Caco-2 (cell line): ENCODE data around the gene USE1. TPM values are rescaled to one million over a fixed set of nuclear protein-coding genes. Genes with fewer than 3 reads are reported as not detected.

Experiments used
- BruUV-seq: library from RNA; stranded (reverse); fragments of 400-500 nt; replicated peaks from 2 replicates; lab custom pipeline; 2021; lab: Mats Ljungman, UMichigan
- CTCF ChIA-PET: fragments of 300-600 bp; sonication (Branson Sonifier 250); formaldehyde crosslinking; loops from one replicate; lab custom pipeline; 2022; ENCODE audit warnings: antibody characterized with exemption; lab: Charles Lee
- POLR2A ChIA-PET: fragments of 300-600 bp; sonication (Branson Sonifier 250); formaldehyde crosslinking; loops from one replicate; lab custom pipeline; 2022; ENCODE audit warnings: antibody characterized with exemption; lab: Charles Lee
- DNase-seq, 2 experiments: peaks; one replicate each; pipeline versions ENCODE4 v3.0.0 to v3.0.0-alpha.2; 2020 to 2022
- H3K27me3 ChIP-seq: replicated peaks from 2 replicates; pipeline ENCODE4 v1.6.0; 2011; ENCODE audit warnings: low read length; ENCODE audit not compliant: control insufficient read depth, insufficient read depth
- H3K36me3 ChIP-seq: 2 replicates; pipeline ENCODE4 v1.5.1; 2011; ENCODE audit warnings: low read length; ENCODE audit not compliant: control insufficient read depth, insufficient read depth
- H3K4me1 ChIP-seq: fragments of 250-450 bp; sonication (Bioruptor Pico); 2 replicates; pipeline ENCODE4 v1.5.1; 2020; ENCODE audit warnings: mild to moderate bottlenecking
- H3K4me3 ChIP-seq: 2 replicates; pipeline ENCODE4 v1.5.1; 2011; ENCODE audit warnings: low read depth, mild to moderate bottlenecking, control low read depth, low read length
- H3K9me3 ChIP-seq: fragments of 250-450 bp; sonication (Bioruptor Pico); 2 replicates; pipeline ENCODE4 v1.5.1; 2020; ENCODE audit warnings: mild to moderate bottlenecking, moderate library complexity
- H3K27ac Mint-ChIP-seq: one replicate; pipeline ENCODE4 v1.8.0; 2022; ENCODE audit warnings: mixed read lengths; ENCODE audit not compliant: unreplicated experiment
- H3K27me3 Mint-ChIP-seq: one replicate; pipeline ENCODE4 v1.8.0; 2022; ENCODE audit warnings: mixed read lengths; ENCODE audit not compliant: insufficient read depth, unreplicated experiment
- H3K36me3 Mint-ChIP-seq: one replicate; pipeline ENCODE4 v1.8.0; 2022; ENCODE audit warnings: mild to moderate bottlenecking, mixed read lengths; ENCODE audit not compliant: insufficient read depth, unreplicated experiment
- H3K4me1 Mint-ChIP-seq: one replicate; pipeline ENCODE4 v1.8.0; 2022; ENCODE audit warnings: low read depth, mixed read lengths; ENCODE audit not compliant: unreplicated experiment
- H3K4me3 Mint-ChIP-seq: one replicate; pipeline ENCODE4 v1.8.0; 2022; ENCODE audit warnings: mild to moderate bottlenecking, moderate library complexity, mixed read lengths; ENCODE audit not compliant: unreplicated experiment
- H3K9me3 Mint-ChIP-seq: one replicate; pipeline ENCODE4 v1.8.0; 2022; ENCODE audit warnings: mixed read lengths; ENCODE audit not compliant: unreplicated experiment
- intact Hi-C: fragments of 100-400 bp; cut with micrococcal nuclease; formaldehyde crosslinking; loops from one replicate; pipeline ENCODE4 v1.10.0; 2022; ENCODE audit not compliant: unreplicated experiment
- total RNA-seq: library from RNA; stranded (reverse); gene quantifications from 2 replicates; pipeline ENCODE4 v1.2.3, GENCODE V29; 2022
- TF ChIP-seq, protein P1 (sequence below), 2 experiments: fragments of 200-600 bp in 1 of 2; IDR thresholded peaks; 1 replicate in 1 of 2; 2 replicates in 1 of 2; pipeline versions ENCODE4 v1.5.1 to v1.8.0; 2011 to 2022; ENCODE audit warnings: antibody characterized with exemption in 1 of 2, control low read depth in 1 of 2, inconsistent platforms in 1 of 2, low read depth in 1 of 2, low read length in 1 of 2, mild to moderate bottlenecking in 1 of 2, moderate library complexity in 1 of 2; ENCODE audit not compliant: insufficient read depth in 1 of 2, severe bottlenecking in 1 of 2, unreplicated experiment in 1 of 2

The USE1 gene
- total RNA-seq, 1 experiment from 2014 or later = 20.2 TPM

DNA sequence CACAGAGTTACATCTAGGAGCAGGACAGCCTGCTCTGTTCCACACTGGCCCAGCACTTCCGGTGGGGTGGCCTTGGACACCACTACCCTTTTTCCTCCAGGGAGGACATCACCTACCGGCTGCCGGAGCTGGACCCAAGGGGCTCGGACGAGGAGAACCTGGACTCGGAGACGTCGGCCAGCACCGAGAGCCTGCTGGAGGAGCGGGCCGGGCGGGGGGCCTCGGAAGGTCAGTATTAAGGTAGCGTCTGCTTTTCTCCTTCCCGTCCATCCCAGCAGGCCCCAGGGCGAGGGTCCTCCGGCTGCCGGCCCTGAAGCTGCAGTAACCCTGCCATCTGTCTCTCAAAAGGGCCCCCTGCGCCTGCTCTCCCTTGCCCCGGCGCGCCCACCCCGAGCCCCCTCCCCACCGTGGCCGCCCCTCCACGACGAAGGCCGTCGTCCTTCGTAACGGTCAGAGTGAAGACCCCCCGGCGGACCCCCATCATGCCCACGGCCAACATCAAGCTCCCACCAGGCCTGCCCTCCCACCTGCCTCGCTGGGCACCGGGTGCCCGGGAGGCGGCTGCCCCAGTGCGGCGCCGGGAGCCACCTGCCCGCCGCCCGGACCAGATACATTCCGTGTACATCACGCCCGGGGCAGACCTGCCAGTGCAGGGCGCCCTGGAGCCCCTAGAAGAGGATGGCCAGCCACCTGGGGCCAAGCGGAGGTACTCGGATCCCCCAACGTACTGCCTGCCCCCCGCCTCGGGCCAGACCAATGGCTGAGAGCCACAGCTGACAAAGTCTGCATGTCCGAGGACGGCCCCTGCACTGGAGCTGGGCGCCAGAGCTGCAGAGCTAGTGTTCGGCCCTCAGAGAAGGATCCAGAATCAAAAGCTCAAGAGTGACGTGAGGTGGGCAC lies 3.4 kb upstream of the USE1 start:
- Mint-ChIP-seq H3K9me3 (no peaks in the 10 kb centered on the region), H3K27ac (no peak overlapping the region), H3K4me1 (no peaks in the 10 kb centered on the region), H3K4me3 (no peak overlapping the region), H3K27me3 (no peaks in the 10 kb centered on the region), H3K36me3 (peaks cover 36% of the 10 kb centered on the region)
- H3K4me3 ChIP-seq = no peak overlapping the region
- intact Hi-C loops = no loop called here
- H3K27me3 ChIP-seq = no peaks in the 10 kb centered on the region
- no TSS peak for BruUV-seq
- CTCF ChIA-PET = interaction anchor here (0.6 kb wide), 1 partner anchor 9 kb away, joined by 3 read pairs; no protein-coding TSS in a partner anchor
- TF ChIP-seq, protein P1, sequence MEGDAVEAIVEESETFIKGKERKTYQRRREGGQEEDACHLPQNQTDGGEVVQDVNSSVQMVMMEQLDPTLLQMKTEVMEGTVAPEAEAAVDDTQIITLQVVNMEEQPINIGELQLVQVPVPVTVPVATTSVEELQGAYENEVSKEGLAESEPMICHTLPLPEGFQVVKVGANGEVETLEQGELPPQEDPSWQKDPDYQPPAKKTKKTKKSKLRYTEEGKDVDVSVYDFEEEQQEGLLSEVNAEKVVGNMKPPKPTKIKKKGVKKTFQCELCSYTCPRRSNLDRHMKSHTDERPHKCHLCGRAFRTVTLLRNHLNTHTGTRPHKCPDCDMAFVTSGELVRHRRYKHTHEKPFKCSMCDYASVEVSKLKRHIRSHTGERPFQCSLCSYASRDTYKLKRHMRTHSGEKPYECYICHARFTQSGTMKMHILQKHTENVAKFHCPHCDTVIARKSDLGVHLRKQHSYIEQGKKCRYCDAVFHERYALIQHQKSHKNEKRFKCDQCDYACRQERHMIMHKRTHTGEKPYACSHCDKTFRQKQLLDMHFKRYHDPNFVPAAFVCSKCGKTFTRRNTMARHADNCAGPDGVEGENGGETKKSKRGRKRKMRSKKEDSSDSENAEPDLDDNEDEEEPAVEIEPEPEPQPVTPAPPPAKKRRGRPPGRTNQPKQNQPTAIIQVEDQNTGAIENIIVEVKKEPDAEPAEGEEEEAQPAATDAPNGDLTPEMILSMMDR (IDR thresholded peaks at IDR 0.05; ENCODE audit: insufficient read depth in 1 of 2, low read depth in 1 of 2, low read length in 1 of 2, severe bottlenecking in 1 of 2, unreplicated experiment in 1 of 2) = no peak
- no peaks in the 10 kb centered on the region for H3K9me3 ChIP-seq
- H3K36me3 ChIP-seq = peaks cover 1% of the 10 kb centered on the region; the same call in 1 of the 2 replicates
- no peak for DNase-seq
- H3K4me1 ChIP-seq = peaks cover 9% of the 10 kb centered on the region; the same call in 1 of the 2 replicates
- POLR2A ChIA-PET = interaction anchor here (0.6 kb wide), 1 partner anchor 14 kb away, joined by 3 read pairs; the partner anchor contains the start of gene OCEL1

DNA sequence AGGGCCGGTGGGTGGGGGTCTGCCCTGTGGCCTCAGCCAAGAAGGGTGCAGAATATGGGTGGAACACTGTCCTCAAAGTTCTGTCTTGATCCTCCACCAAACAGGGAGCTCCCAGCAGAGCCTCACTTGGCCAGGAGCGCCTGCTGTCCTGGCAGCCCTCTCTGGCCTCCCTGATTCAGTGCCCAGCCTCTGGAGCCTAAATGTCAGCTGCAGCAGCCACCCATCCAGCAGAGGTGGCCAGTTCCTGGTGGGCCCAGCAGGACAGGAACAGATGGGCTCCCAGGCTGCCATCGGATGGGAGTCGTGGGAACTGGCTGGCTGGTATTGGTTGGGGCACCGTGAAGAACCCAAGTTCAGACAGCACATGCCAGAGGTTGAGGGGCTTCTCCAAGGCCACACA lies 1.8 kb upstream of the USE1 start:
- TF ChIP-seq, protein P1 (IDR thresholded peaks at IDR 0.05; ENCODE audit: insufficient read depth in 1 of 2, low read depth in 1 of 2, low read length in 1 of 2, severe bottlenecking in 1 of 2, unreplicated experiment in 1 of 2) = no peak

DNA sequence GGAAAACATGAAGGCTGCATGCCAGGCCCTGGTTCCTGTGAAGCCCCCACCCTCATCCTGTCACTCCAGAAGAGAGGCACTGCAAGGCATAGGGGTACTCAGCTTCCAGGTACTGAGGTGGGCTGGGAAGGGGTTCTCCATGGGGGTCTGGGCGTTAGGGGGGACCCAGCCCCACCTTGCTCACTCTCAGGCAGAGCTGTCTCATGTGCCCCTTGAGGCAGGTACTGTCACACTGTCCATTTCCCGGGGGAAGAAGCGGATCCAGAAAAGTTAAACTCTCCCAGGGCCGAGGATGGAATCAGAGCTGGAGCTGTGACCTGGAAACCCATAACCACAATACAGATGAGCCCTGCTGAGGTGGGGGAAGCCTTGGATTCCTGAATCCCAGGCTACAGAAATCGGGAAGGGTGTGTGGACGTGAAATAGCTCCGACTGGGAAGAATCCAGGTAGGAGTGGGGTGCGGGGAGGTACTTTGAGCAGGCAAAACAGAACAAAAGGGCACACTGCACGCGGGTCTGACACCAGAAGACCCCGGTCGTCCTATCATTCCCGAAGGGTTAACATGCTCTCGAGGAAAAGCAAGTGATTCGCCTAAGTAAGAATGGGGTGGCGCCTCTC lies 540 bp upstream of the USE1 start:
- Histone ChIP-seq H3K36me3 (peaks cover 3% of the 10 kb centered on the region; the same call in 1 of the 2 replicates), H3K9me3 (no peaks in the 10 kb centered on the region), H3K4me1 (peaks cover 9% of the 10 kb centered on the region; the same call in 1 of the 2 replicates), H3K27me3 (no peaks in the 10 kb centered on the region), H3K4me3 (peak overlapping the region; percentile 86)
- Mint-ChIP-seq H3K4me1 (no peaks in the 10 kb centered on the region), H3K4me3 (peak overlapping the region; percentile 95), H3K36me3 (peaks cover 38% of the 10 kb centered on the region), H3K27me3 (no peaks in the 10 kb centered on the region), H3K27ac (peak overlapping the region; percentile 98), H3K9me3 (no peaks in the 10 kb centered on the region)
- no peak for DNase-seq
- intact Hi-C loops = loop anchor here (1.0 kb wide), 1 partner anchor 53 kb away; the partner anchor contains the start of gene BABAM1
- POLR2A ChIA-PET = interaction anchor here (1.0 to 1.8 kb wide), 9 partner anchors 8 to 138 kb away, joined by 3 to 35 read pairs (median 5); partner anchors contain the start of genes BABAM1, DDA1, HAUS8 and MRPL34
- TF ChIP-seq, protein P1 (IDR thresholded peaks at IDR 0.05; ENCODE audit: insufficient read depth in 1 of 2, low read depth in 1 of 2, low read length in 1 of 2, severe bottlenecking in 1 of 2, unreplicated experiment in 1 of 2) = no peak
- no TSS peak for BruUV-seq
- CTCF ChIA-PET = interaction anchor here (0.6 to 1.6 kb wide), 7 partner anchors 12 to 216 kb away, joined by 3 to 10 read pairs (median 4); partner anchors contain the start of genes ANKLE1, MRPL34 and OCEL1

More for the DNA sequence above, 1.8 kb upstream of the USE1 start:
- intact Hi-C loops = no loop called here
- no TSS peak for BruUV-seq
- DNase-seq = no peak
- no peaks in the 10 kb centered on the region for H3K4me1 Mint-ChIP-seq
- peaks cover 38% of the 10 kb centered on the region for H3K36me3 Mint-ChIP-seq
- H3K4me1 ChIP-seq = peaks cover 9% of the 10 kb centered on the region; the same call in 1 of the 2 replicates
- no peak overlapping the region for H3K27ac Mint-ChIP-seq
- H3K27me3 ChIP-seq = no peaks in the 10 kb centered on the region
- no peak overlapping the region for H3K4me3 ChIP-seq
- POLR2A ChIA-PET = no interaction called here
- no peaks in the 10 kb centered on the region for H3K9me3 ChIP-seq
- peaks cover 1% of the 10 kb centered on the region; the same call in 1 of the 2 replicates for H3K36me3 ChIP-seq
- no peaks in the 10 kb centered on the region for H3K9me3 Mint-ChIP-seq
- no peak overlapping the region for H3K4me3 Mint-ChIP-seq
- H3K27me3 Mint-ChIP-seq = no peaks in the 10 kb centered on the region
- CTCF ChIA-PET = no interaction called here
